ENCODE data around the gene SESN2. TPM values are rescaled to one million over a fixed set of nuclear protein-coding genes. Genes with fewer than 3 reads are reported as not detected.

SESN2 gene
- total RNA-seq, 1 donor from 2014 or later, result 8.6 TPM

GRCh38 chr1:28282426-28283407, 23.4 kb downstream of the SESN2 start:
- no peak for DNase-seq (ENCODE audit: low read depth, low spot score)

DNA sequence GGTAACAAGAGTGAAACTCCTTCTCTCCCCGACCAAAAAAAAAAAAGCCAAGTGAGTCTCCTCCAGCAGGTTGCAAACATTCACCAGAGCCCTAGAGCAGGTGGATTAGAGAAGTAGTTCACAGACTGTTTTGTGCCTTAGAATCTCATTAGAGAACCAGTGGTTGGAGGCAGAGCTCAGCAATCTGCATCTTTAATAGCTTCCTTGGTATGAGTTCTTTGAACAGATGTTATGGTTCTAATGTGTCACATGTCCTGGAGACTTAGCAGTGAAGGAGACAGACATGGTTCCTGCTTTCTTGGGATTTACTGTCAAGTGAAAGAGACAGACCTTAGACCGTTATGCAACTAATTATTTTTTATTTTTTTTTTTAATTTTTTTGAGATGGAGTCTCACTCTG, 26.8 kb downstream of the SESN2 start:
- DNase-seq (ENCODE audit: low read depth, low spot score), result no peak

GRCh38 chr1:28288487-28288886, 29.2 kb downstream of the SESN2 start:
- no peak for DNase-seq (ENCODE audit: low read depth, low spot score)

- DNase-seq (ENCODE audit: low read depth, low spot score), result no peak
Measured at GRCh38 chr1:28290851-28291250, 31.5 kb downstream of the SESN2 start.

- no peak for DNase-seq (ENCODE audit: low read depth, low spot score)
Measured at GRCh38 chr1:28291711-28292110, 32.4 kb downstream of the SESN2 start.

GRCh38 chr1:28295936-28296335, 36.6 kb downstream of the SESN2 start:
- no peak for DNase-seq (ENCODE audit: low read depth, low spot score)

- no peak for DNase-seq (ENCODE audit: low read depth, low spot score)
Measured at GRCh38 chr1:28296401-28297261, 37.3 kb downstream of the SESN2 start.

GRCh38 chr1:28297826-28298225, 38.5 kb downstream of the SESN2 start:
- no peak for DNase-seq (ENCODE audit: low read depth, low spot score)

DNA sequence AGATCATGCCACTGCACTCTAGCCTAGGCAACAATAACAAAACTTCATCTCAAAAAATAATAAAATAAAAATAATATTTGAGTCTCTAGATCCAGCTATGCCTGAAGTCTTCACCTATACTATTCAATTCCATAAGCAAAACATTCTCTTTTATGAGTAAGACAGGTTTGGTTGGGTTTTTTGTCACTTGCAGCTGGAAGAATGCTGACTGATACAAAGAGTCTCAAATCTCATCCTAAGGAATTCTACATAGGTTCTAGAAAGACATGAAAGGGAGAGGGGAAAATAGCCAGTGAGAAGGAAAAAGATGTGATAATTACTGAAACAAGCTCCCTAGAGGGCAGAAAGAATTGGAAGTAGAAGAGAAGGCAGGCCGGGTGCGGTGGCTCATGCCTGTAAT, 39.1 kb downstream of the SESN2 start:
- no peak for DNase-seq (ENCODE audit: low read depth, low spot score)

DNA sequence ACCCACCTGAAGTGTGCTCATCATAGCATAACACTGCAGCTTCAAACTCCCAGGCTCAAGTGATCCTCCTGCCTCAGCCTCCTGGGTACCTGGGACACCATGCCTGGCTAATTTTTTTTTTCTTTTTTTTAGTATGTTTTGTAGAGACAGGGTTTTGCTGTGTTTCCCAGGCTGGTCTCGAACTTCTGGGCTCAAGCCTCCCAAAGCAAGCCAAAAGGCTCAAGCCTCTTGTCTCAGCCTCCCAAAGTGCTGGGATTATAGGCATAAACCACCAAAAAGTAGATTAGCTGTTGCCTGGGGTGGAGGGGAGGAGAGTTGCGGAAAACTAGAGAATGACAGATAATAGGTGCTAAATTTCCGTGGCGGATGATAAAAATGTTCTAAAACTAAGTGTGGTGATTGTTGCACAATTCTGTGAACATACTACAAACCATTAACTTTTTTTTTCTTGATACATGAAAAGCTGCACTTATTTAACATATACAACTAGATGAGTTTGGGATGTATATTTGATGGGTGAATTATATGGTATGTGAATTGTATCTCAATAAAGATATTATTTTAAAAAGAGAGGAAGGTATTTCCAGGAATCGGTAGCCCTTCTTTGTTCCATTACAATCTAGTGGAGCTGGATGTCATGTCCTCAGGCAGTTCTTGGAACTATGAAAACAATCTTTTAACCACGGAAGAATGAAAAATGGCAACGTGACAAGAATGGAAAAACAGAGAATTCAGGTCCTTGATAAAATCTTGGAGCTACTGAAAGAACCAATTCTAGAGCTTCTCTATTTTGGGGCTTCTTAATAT, 42.3 kb downstream of the SESN2 start:
- no peak for DNase-seq (ENCODE audit: low read depth, low spot score)

GRCh38 chr1:28302247-28302646, 42.9 kb downstream of the SESN2 start:
- no peak for DNase-seq (ENCODE audit: low read depth, low spot score)

DNA sequence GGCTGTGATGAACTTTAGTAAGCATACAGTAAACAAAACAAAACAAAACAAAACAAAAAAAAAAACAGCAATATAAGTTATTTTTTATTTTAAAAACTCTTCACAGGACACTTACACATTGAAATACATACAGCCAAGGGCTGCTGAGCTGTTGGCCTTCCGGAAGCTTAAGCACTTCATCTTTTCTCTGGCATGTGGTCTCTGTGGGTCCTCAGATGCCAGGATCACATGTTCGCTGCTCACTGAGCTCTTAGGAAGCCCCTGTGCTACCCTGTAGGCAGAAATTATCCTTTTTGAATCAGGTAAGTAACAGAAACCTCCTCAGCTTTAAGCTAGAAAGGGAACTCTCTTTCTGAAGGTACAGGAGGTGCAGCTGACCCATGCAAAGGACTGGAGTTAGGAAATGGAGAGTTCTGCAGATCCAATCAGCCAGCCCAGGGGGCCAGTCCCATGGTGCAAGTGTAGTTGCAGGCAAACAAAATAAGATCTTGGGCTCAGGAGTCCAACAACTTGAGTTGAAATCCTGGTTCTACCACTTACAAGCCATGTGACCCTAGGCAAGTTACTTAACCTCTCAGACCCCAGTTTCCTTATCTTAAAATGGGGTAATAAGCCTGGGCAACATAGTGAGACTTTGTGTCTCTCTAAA, 47.1 kb downstream of the SESN2 start:
- no peak for DNase-seq (ENCODE audit: low read depth, low spot score)

DNA sequence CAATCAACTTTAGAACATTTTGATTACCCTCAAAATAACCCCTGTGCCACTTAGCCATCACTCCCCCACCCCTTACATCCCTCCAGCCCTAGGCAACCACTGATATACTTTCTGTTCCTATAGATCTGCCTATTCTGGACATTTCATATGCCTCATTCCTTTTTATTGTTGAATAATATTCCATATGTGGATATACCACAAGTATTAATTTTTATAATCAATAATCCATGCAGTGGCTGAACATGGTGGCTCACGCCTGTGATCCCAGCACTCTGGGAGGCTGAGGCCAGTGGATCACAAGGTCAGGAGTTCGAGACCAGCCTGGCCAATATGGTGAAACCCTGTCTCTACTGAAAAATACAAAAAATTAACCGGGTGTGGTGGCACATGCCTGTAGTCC, 49.4 kb downstream of the SESN2 start:
- no peak for DNase-seq (ENCODE audit: low read depth, low spot score)

- no peak for DNase-seq (ENCODE audit: low read depth, low spot score)
Measured at GRCh38 chr1:28309702-28310101, 50.4 kb downstream of the SESN2 start.

DNA sequence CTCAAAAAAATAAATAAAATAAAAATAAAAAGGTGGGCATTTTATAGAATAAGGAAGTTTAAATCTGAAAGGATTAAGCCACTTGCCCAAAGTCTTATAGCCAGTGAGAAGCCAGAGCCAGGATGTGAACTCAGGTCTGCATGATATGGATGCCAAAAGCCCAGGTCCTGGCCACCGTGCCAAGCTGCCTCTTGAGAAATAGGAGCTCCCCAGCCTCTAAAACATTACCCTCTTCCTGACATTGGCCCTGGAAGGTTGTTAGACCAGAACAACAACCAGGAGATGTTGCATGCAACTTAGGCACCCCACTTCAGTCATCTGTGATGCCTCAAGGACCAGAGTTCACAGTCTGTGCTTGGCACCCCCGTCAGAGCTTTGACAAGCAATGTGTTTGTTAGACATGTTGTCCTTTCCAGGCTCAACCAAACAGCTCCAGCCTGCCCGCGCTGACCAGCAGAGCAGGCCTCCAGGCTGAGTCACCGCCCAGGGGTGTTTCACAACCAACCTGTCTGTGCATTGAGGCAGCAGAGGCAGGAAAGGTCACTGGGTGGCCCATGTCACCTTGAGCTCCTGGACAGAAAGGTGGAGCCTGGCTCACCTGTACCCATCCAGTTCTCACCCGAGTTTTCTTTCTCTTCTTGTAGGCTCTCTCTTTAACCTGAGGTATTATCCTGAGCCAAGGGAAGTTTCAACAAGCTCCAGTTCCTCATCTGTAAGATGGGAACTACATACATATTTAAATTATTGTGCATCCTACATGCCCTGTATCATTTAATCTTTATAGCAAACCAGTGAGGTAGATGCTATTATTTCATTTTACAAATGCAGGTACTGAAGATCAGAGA, 54.6 kb downstream of the SESN2 start:
- no peak for DNase-seq (ENCODE audit: low read depth, low spot score)

GRCh38 chr1:28314547-28314941, 55.2 kb downstream of the SESN2 start:
- DNase-seq (ENCODE audit: low read depth, low spot score), result no peak

DNA sequence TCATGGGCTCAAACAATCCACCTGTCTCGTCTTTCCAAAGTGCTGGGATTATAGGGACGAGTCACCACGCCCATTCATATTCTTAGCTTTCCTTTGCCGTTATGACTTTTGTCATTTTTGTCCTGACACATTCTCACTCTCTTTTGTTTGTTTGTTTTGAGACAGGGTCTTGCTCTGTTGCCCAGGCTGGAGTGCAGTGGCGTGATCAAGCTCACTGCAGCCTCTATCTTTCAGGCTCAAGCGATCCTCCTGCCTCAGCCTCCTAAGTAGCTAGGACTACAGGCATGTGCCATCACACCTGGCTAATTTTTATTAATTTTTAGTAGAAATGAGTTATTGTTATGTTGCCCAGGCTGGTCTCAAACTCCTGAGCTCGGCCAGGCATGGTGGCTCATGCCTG, 57.7 kb downstream of the SESN2 start:
- DNase-seq (ENCODE audit: low read depth, low spot score), result no peak

DNA sequence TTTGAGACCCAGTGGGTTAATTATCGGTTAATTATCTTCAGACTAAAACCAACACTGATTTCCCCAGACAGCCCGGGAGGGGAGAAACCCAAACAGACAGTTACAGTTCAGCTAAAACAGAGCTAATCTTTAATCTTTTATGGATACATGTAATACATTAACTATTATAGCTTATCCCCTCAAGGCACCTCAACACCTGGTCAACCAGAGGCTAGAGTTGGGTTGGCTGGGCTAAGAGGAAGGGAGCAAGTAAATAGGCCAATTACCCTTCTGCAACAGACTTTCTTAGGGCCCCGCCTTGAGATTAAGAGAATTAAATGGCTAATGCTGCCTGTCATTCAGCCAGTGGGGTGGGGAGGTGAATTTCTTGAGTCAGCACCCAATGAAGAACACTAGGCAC, 62.9 kb downstream of the SESN2 start:
- no peak for DNase-seq (ENCODE audit: low read depth, low spot score)

DNA sequence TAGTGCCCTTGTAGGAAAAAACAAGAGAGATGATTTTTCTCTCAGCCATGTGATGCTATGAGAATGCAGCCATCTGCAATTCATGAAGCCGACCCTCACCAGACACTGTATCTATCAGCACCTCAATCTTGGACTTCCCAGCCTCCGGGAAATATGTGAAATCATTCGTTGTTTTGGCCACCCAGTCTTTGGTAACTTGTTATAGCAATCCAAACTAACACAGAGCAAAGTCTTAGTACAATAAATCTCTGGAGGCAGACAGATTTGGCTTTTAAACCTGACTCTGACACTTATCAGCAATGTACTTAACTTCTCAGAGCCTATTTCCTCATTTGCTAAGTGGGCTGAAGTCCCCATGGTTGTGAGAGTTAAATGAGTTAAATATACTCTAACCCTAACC, 64.4 kb downstream of the SESN2 start:
- no peak for DNase-seq (ENCODE audit: low read depth, low spot score)

GRCh38 chr1:28326515-28326914, 67.2 kb downstream of the SESN2 start:
- no peak for DNase-seq (ENCODE audit: low read depth, low spot score)

Measured in pulmonary artery endothelial cell (primary cell).